Measurements from ENCODE around the gene CYP2R1.

Gene CYP2R1

GRCh38 chr11:14855890-14856289, 36.1 kb downstream of the CYP2R1 start:
- TF ChIP-seq CTCF (IDR thresholded peaks at IDR 0.05; ENCODE audit: insufficient read depth, missing control alignments), result no peak
- FAIRE-seq (no peak), DNase-seq (ENCODE audit: insufficient read length, low spot score) (no peak)

GRCh38 chr11:14854057-14854456, 38.0 kb downstream of the CYP2R1 start:
- no peak for DNase-seq (ENCODE audit: insufficient read length, low spot score)
- no peak for FAIRE-seq
- TF ChIP-seq CTCF (IDR thresholded peaks at IDR 0.05; ENCODE audit: insufficient read depth, missing control alignments), result no peak

GRCh38 chr11:14852571-14853177, 39.4 kb downstream of the CYP2R1 start:
- no peak for FAIRE-seq
- no peak for DNase-seq (ENCODE audit: insufficient read length, low spot score)
- TF ChIP-seq CTCF (IDR thresholded peaks at IDR 0.05; ENCODE audit: insufficient read depth, missing control alignments), result no peak

- TF ChIP-seq CTCF (IDR thresholded peaks at IDR 0.05; ENCODE audit: insufficient read depth, missing control alignments), result no peak
- no peak for DNase-seq (ENCODE audit: insufficient read length, low spot score)
- FAIRE-seq, result no peak
Observed at GRCh38 chr11:14842002-14842401, 50.0 kb downstream of the CYP2R1 start.

GRCh38 chr11:14835496-14836492, 56.2 kb downstream of the CYP2R1 start:
- DNase-seq (ENCODE audit: insufficient read length, low spot score), result no peak
- FAIRE-seq, result no peak

More at GRCh38 chr11:14835496-14836492, 56.2 kb downstream of the CYP2R1 start:
- TF ChIP-seq CTCF (IDR thresholded peaks at IDR 0.05; ENCODE audit: insufficient read depth, missing control alignments), result no peak
